PFSK-1 (cell line): ENCODE measurements around the gene CNOT1.

ENCODE experiments used
- FOXP2 ChIP-seq: optimal IDR thresholded peaks from 2 replicates; pipeline ENCODE3; 2011; ENCODE audit warnings: borderline replicate concordance, control low read depth, inconsistent platforms; ENCODE audit not compliant: insufficient read depth; ENCODE audit errors: extremely low read length, extremely low read depth
- POLR2AphosphoS5 ChIP-seq: IDR thresholded peaks from 2 replicates; pipeline ENCODE4 v1.6.1; 2012; ENCODE audit warnings: low read depth, mild to moderate bottlenecking, control low read depth, low read length, moderate library complexity
- REST ChIP-seq, 2 experiments: IDR thresholded peaks; 2 replicates each; pipeline versions ENCODE4 v1.6.1 to v1.8.0; 2011 to 2012; ENCODE audit warnings: low read depth in 2 of 2, low read length in 2 of 2, control low read depth in 1 of 2, inconsistent platforms in 1 of 2, mild to moderate bottlenecking in 1 of 2, moderate library complexity in 1 of 2; ENCODE audit not compliant: insufficient read depth in 1 of 2
- SIN3A ChIP-seq: IDR thresholded peaks from 2 replicates; pipeline ENCODE4 v1.6.1; 2012; ENCODE audit warnings: mild to moderate bottlenecking, low read length, moderate library complexity, borderline replicate concordance; ENCODE audit not compliant: insufficient read depth
- TAF1 ChIP-seq: IDR thresholded peaks from 2 replicates; pipeline ENCODE4 v1.6.1; 2012; ENCODE audit warnings: low read length, control low read depth, borderline replicate concordance; ENCODE audit not compliant: insufficient read depth

CNOT1 gene

DNA sequence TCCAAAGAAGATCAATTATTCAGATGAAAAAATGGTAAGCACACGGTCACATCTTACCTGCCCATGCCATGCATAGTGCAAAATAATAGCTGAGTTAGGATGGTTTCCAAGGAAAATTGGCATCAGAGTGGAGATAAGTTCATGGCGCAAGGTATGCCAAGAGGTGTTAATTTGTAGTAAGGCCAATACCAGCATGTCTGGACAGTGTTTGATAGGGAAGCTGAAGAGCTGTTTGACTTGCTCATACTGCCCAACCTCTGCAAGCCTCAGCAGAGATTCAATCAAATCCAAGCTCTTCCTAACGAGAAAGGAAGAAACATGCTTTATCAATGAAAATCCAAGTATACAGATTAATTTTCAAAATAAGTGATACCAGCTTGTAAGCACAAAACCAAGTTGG is 51.0 kb downstream of the CNOT1 start:
- TF ChIP-seq TAF1 (no peak), REST (IDR thresholded peaks at IDR 0.05; ENCODE audit: insufficient read depth in 1 of 2, low read depth in 2 of 2, low read length in 2 of 2) (no peak), POLR2AphosphoS5 (no peak), FOXP2 (no peak), SIN3A (no peak)

GRCh38 chr16:58577141-58577540 is 52.5 kb downstream of the CNOT1 start:
- TF ChIP-seq TAF1 (no peak), REST (IDR thresholded peaks at IDR 0.05; ENCODE audit: insufficient read depth in 1 of 2, low read depth in 2 of 2, low read length in 2 of 2) (no peak), FOXP2 (no peak), SIN3A (no peak), POLR2AphosphoS5 (no peak)

DNA sequence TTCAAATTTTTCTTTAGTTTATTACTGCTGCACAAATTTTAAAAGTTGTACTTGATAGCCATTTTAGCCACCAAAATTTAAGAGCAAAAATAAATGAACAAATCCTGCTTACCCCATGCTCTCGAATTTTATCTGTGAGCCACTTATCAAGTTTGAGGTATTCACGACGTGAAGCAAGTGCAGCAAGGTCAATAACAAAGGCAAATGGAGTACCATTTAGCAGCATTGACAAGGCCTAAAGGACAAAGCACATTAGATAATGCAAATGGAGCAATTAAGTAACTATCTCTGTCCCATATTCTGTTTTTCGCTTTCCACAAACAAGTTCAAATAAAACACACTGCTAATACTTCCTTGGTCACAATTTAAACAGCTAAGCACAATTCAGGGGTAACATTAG is 54.7 kb downstream of the CNOT1 start:
- no peak for TF ChIP-seq POLR2AphosphoS5
- TF ChIP-seq TAF1 = no peak
- TF ChIP-seq FOXP2 = no peak
- no peak for TF ChIP-seq SIN3A
- no peak for TF ChIP-seq REST (IDR thresholded peaks at IDR 0.05; ENCODE audit: insufficient read depth in 1 of 2, low read depth in 2 of 2, low read length in 2 of 2)

GRCh38 chr16:58563775-58564174 is 65.9 kb downstream of the CNOT1 start:
- TF ChIP-seq FOXP2 (no peak), REST (IDR thresholded peaks at IDR 0.05; ENCODE audit: insufficient read depth in 1 of 2, low read depth in 2 of 2, low read length in 2 of 2) (no peak), POLR2AphosphoS5 (no peak), SIN3A (no peak), TAF1 (no peak)

DNA sequence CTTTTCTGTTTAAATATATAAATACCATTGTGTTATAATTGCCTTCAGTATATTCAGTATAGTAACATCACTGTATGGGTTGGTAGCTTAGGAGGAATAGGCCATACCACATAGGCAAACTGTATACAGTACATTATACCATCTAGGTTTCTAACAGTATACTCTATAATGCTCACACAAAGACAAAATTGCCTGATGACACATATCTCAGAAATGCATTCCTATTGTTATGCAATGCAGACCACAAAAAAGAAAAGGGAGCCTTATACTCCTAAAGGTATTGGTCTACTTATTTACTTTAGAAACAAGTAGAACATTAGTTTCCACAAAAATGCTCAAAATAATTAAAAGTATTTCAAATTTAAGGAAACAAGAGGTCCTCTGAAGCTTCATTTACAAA is 66.4 kb downstream of the CNOT1 start:
- TF ChIP-seq REST (IDR thresholded peaks at IDR 0.05; ENCODE audit: insufficient read depth in 1 of 2, low read depth in 2 of 2, low read length in 2 of 2) = no peak
- TF ChIP-seq POLR2AphosphoS5 = no peak
- no peak for TF ChIP-seq SIN3A
- TF ChIP-seq TAF1 = no peak
- TF ChIP-seq FOXP2 = no peak
